ENCODE measurements around the gene DLG2.

Gene DLG2

DNA sequence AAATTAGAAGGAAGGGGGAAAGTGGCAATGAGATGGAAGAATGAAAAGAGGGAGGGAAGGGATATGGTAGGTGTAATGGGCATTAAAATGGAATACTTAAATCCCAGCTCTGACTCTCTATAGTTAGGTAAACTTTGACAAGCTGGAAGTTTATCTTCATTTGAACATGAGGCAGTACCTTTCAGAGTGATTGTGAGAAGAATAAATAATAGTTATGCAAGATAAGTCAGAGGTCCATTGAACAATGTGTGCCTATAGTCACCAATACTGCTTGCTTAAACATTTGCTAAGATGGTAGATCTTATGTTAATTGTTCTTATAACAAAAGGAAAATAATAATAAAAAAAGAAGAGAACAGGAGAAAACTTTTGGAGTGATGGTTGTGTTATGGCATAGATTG, 1795.2 kb downstream of the DLG2 start:
- Histone ChIP-seq H3K4me3 (ENCODE audit: low read depth, low read length, poor library complexity, severe bottlenecking) (no peak overlapping the region), H2AFZ (ENCODE audit: low read length) (no peak overlapping the region), H3K27me3 (ENCODE audit: insufficient read depth, low read length) (no peaks in the 10 kb centered on the region), H3K36me3 (ENCODE audit: insufficient read depth, low read length) (no peaks in the 10 kb centered on the region), H3F3A (ENCODE audit: insufficient read depth, low read length) (no peaks in the 10 kb centered on the region), H3K27ac (ENCODE audit: low read depth, low read length, poor library complexity, severe bottlenecking) (no peak overlapping the region), H3K4me2 (ENCODE audit: low read length) (no peak overlapping the region), H3K4me1 (ENCODE audit: insufficient read depth, low read length, severe bottlenecking) (peaks cover 3% of the 10 kb centered on the region), H3K79me2 (ENCODE audit: insufficient read depth, low read length) (no peaks in the 10 kb centered on the region), H4K20me1 (ENCODE audit: insufficient read depth, low read length) (no peaks in the 10 kb centered on the region), H3K9me3 (ENCODE audit: low read length) (no peaks in the 10 kb centered on the region), H3K9ac (ENCODE audit: low read length) (no peak overlapping the region), H3K9me2 (ENCODE audit: low read depth, low read length) (no peaks in the 10 kb centered on the region)
- TF ChIP-seq EZH2 (IDR thresholded peaks at IDR 0.05; ENCODE audit: borderline replicate concordance, low read length), result no peak
- TF ChIP-seq, protein P1, sequence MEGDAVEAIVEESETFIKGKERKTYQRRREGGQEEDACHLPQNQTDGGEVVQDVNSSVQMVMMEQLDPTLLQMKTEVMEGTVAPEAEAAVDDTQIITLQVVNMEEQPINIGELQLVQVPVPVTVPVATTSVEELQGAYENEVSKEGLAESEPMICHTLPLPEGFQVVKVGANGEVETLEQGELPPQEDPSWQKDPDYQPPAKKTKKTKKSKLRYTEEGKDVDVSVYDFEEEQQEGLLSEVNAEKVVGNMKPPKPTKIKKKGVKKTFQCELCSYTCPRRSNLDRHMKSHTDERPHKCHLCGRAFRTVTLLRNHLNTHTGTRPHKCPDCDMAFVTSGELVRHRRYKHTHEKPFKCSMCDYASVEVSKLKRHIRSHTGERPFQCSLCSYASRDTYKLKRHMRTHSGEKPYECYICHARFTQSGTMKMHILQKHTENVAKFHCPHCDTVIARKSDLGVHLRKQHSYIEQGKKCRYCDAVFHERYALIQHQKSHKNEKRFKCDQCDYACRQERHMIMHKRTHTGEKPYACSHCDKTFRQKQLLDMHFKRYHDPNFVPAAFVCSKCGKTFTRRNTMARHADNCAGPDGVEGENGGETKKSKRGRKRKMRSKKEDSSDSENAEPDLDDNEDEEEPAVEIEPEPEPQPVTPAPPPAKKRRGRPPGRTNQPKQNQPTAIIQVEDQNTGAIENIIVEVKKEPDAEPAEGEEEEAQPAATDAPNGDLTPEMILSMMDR (IDR thresholded peaks at IDR 0.05; ENCODE audit: low read length), result no peak

GRCh38 chr11:83827940-83828554, 1799.1 kb downstream of the DLG2 start:
- no peaks in the 10 kb centered on the region for H3F3A ChIP-seq (ENCODE audit: insufficient read depth, low read length)
- peak overlapping the region; percentile 27 for H3K4me3 ChIP-seq (ENCODE audit: low read depth, low read length, poor library complexity, severe bottlenecking)
- no peaks in the 10 kb centered on the region for H3K36me3 ChIP-seq (ENCODE audit: insufficient read depth, low read length)
- H3K4me1 ChIP-seq (ENCODE audit: insufficient read depth, low read length, severe bottlenecking), result peaks cover 3% of the 10 kb centered on the region
- H3K9me3 ChIP-seq (ENCODE audit: low read length), result no peaks in the 10 kb centered on the region
- no peaks in the 10 kb centered on the region for H3K27me3 ChIP-seq (ENCODE audit: insufficient read depth, low read length)
- H3K79me2 ChIP-seq (ENCODE audit: insufficient read depth, low read length), result no peaks in the 10 kb centered on the region
- H3K9ac ChIP-seq (ENCODE audit: low read length), result no peak overlapping the region; the same call in 1 of the 2 replicates
- no peaks in the 10 kb centered on the region for H3K9me2 ChIP-seq (ENCODE audit: low read depth, low read length)
- H2AFZ ChIP-seq (ENCODE audit: low read length), result peak overlapping the region; percentile 10; the same call in 1 of the 2 replicates
- TF ChIP-seq, protein P1 (IDR thresholded peaks at IDR 0.05; ENCODE audit: low read length), result peak; percentile 68
- no peak for TF ChIP-seq EZH2 (IDR thresholded peaks at IDR 0.05; ENCODE audit: borderline replicate concordance, low read length)
- H3K27ac ChIP-seq (ENCODE audit: low read depth, low read length, poor library complexity, severe bottlenecking), result no peak overlapping the region
- no peaks in the 10 kb centered on the region for H4K20me1 ChIP-seq (ENCODE audit: insufficient read depth, low read length)
- peak overlapping the region; percentile 48 for H3K4me2 ChIP-seq (ENCODE audit: low read length)

GRCh38 chr11:83827520-83827919, 1799.6 kb downstream of the DLG2 start:
- Histone ChIP-seq H3K36me3 (ENCODE audit: insufficient read depth, low read length) (no peaks in the 10 kb centered on the region), H4K20me1 (ENCODE audit: insufficient read depth, low read length) (no peaks in the 10 kb centered on the region), H3K4me2 (ENCODE audit: low read length) (no peak overlapping the region), H3K9me3 (ENCODE audit: low read length) (no peaks in the 10 kb centered on the region), H3K27ac (ENCODE audit: low read depth, low read length, poor library complexity, severe bottlenecking) (no peak overlapping the region), H3K4me1 (ENCODE audit: insufficient read depth, low read length, severe bottlenecking) (peaks cover 3% of the 10 kb centered on the region), H2AFZ (ENCODE audit: low read length) (no peak overlapping the region), H3K27me3 (ENCODE audit: insufficient read depth, low read length) (no peaks in the 10 kb centered on the region), H3F3A (ENCODE audit: insufficient read depth, low read length) (no peaks in the 10 kb centered on the region), H3K9me2 (ENCODE audit: low read depth, low read length) (no peaks in the 10 kb centered on the region), H3K9ac (ENCODE audit: low read length) (no peak overlapping the region), H3K79me2 (ENCODE audit: insufficient read depth, low read length) (no peaks in the 10 kb centered on the region), H3K4me3 (ENCODE audit: low read depth, low read length, poor library complexity, severe bottlenecking) (no peak overlapping the region)
- TF ChIP-seq, protein P1 (IDR thresholded peaks at IDR 0.05; ENCODE audit: low read length), result no peak
- no peak for TF ChIP-seq EZH2 (IDR thresholded peaks at IDR 0.05; ENCODE audit: borderline replicate concordance, low read length)

Data from OCI-LY1 (cell line).